ENCODE data around the gene ENOX2. TPM values are rescaled to one million over a fixed set of nuclear protein-coding genes. Genes with fewer than 3 reads are reported as not detected.

ENOX2 gene
- total RNA-seq, 2 experiments from 2014 or later: 14.5 to 16.9 TPM

- DNase-seq (no peak), ATAC-seq (no peak)
- no peaks in the 10 kb centered on the region for H3K36me3 Mint-ChIP-seq
- no peaks in the 10 kb centered on the region for H3K9me3 Mint-ChIP-seq (ENCODE audit: low read depth)
- no peaks in the 10 kb centered on the region for H3K27me3 Mint-ChIP-seq
- H3K27ac Mint-ChIP-seq: no peak overlapping the region
- H3K4me3 Mint-ChIP-seq: no peak overlapping the region
- CTCF ChIA-PET: no interaction called here
- no peaks in the 10 kb centered on the region for H3K4me1 Mint-ChIP-seq
Observed at GRCh38 chrX:130789793-130790192, 113.2 kb downstream of the ENOX2 start.

- DNase-seq (no peak), ATAC-seq (no peak)
- no peak overlapping the region for H3K4me3 Mint-ChIP-seq
- H3K4me1 Mint-ChIP-seq: no peaks in the 10 kb centered on the region
- CTCF ChIA-PET: no interaction called here
- H3K36me3 Mint-ChIP-seq: no peaks in the 10 kb centered on the region
- no peaks in the 10 kb centered on the region for H3K27me3 Mint-ChIP-seq
- H3K9me3 Mint-ChIP-seq (ENCODE audit: low read depth): no peaks in the 10 kb centered on the region
- H3K27ac Mint-ChIP-seq: no peak overlapping the region
Observed at GRCh38 chrX:130788786-130789581, 114.0 kb downstream of the ENOX2 start.

- H3K4me1 Mint-ChIP-seq: no peaks in the 10 kb centered on the region
- no peaks in the 10 kb centered on the region for H3K27me3 Mint-ChIP-seq
- DNase-seq (no peak), ATAC-seq (no peak)
- no peaks in the 10 kb centered on the region for H3K9me3 Mint-ChIP-seq (ENCODE audit: low read depth)
- no peak overlapping the region for H3K4me3 Mint-ChIP-seq
- no peak overlapping the region for H3K27ac Mint-ChIP-seq
- H3K36me3 Mint-ChIP-seq: no peaks in the 10 kb centered on the region
- CTCF ChIA-PET: no interaction called here
Observed at GRCh38 chrX:130786030-130786429, 117.0 kb downstream of the ENOX2 start.

- H3K4me3 Mint-ChIP-seq: no peak overlapping the region
- ATAC-seq (no peak), DNase-seq (no peak)
- CTCF ChIA-PET: no interaction called here
- H3K36me3 Mint-ChIP-seq: no peaks in the 10 kb centered on the region
- no peaks in the 10 kb centered on the region for H3K27me3 Mint-ChIP-seq
- H3K4me1 Mint-ChIP-seq: peaks cover 7% of the 10 kb centered on the region
- no peaks in the 10 kb centered on the region for H3K9me3 Mint-ChIP-seq (ENCODE audit: low read depth)
- no peak overlapping the region for H3K27ac Mint-ChIP-seq
Observed at GRCh38 chrX:130778773-130779172, 124.2 kb downstream of the ENOX2 start.

GRCh38 chrX:130775849-130776248, 127.2 kb downstream of the ENOX2 start:
- Mint-ChIP-seq H3K27ac (no peak overlapping the region), H3K9me3 (ENCODE audit: low read depth) (no peaks in the 10 kb centered on the region), H3K4me1 (peaks cover 21% of the 10 kb centered on the region), H3K27me3 (no peaks in the 10 kb centered on the region), H3K36me3 (no peaks in the 10 kb centered on the region), H3K4me3 (no peak overlapping the region)
- DNase-seq (no peak), ATAC-seq (no peak)
- CTCF ChIA-PET: no interaction called here

- no peaks in the 10 kb centered on the region for H3K9me3 Mint-ChIP-seq (ENCODE audit: low read depth)
- no peaks in the 10 kb centered on the region for H3K27me3 Mint-ChIP-seq
- H3K27ac Mint-ChIP-seq: no peak overlapping the region
- CTCF ChIA-PET: no interaction called here
- DNase-seq: no peak
- H3K4me3 Mint-ChIP-seq: no peak overlapping the region
- ATAC-seq: no peak
- H3K4me1 Mint-ChIP-seq: peaks cover 24% of the 10 kb centered on the region
- peaks cover 1% of the 10 kb centered on the region for H3K36me3 Mint-ChIP-seq
Observed at GRCh38 chrX:130772776-130773143, 130.2 kb downstream of the ENOX2 start.

- Mint-ChIP-seq H3K4me3 (no peak overlapping the region), H3K27ac (no peak overlapping the region), H3K9me3 (ENCODE audit: low read depth) (no peaks in the 10 kb centered on the region), H3K4me1 (peaks cover 24% of the 10 kb centered on the region), H3K27me3 (no peaks in the 10 kb centered on the region), H3K36me3 (peaks cover 3% of the 10 kb centered on the region)
- DNase-seq (no peak), ATAC-seq (no peak)
- CTCF ChIA-PET: no interaction called here
Observed at GRCh38 chrX:130772105-130772775, 130.8 kb downstream of the ENOX2 start.

- Mint-ChIP-seq H3K4me1 (peaks cover 24% of the 10 kb centered on the region), H3K27me3 (no peaks in the 10 kb centered on the region), H3K4me3 (no peak overlapping the region), H3K9me3 (ENCODE audit: low read depth) (no peaks in the 10 kb centered on the region), H3K36me3 (peaks cover 3% of the 10 kb centered on the region), H3K27ac (no peak overlapping the region)
- no peak for DNase-seq
- CTCF ChIA-PET: no interaction called here
- no peak for ATAC-seq
Observed at GRCh38 chrX:130771648-130772047, 131.4 kb downstream of the ENOX2 start.

- CTCF ChIA-PET: no interaction called here
- peaks cover 22% of the 10 kb centered on the region for H3K4me1 Mint-ChIP-seq
- no peaks in the 10 kb centered on the region for H3K27me3 Mint-ChIP-seq
- H3K9me3 Mint-ChIP-seq (ENCODE audit: low read depth): no peaks in the 10 kb centered on the region
- no peak for ATAC-seq
- no peak overlapping the region for H3K4me3 Mint-ChIP-seq
- DNase-seq: no peak
- H3K36me3 Mint-ChIP-seq: peaks cover 3% of the 10 kb centered on the region
- H3K27ac Mint-ChIP-seq: no peak overlapping the region
Observed at GRCh38 chrX:130771230-130771629, 131.8 kb downstream of the ENOX2 start.

GRCh38 chrX:130770615-130771014, 132.4 kb downstream of the ENOX2 start:
- no peak for ATAC-seq
- Mint-ChIP-seq H3K27me3 (no peaks in the 10 kb centered on the region), H3K27ac (no peak overlapping the region), H3K4me3 (no peak overlapping the region), H3K4me1 (peaks cover 17% of the 10 kb centered on the region), H3K36me3 (peaks cover 3% of the 10 kb centered on the region), H3K9me3 (ENCODE audit: low read depth) (no peaks in the 10 kb centered on the region)
- no peak for DNase-seq
- CTCF ChIA-PET: no interaction called here

GRCh38 chrX:130769835-130770234, 133.2 kb downstream of the ENOX2 start:
- Mint-ChIP-seq H3K27ac (no peak overlapping the region), H3K36me3 (peaks cover 3% of the 10 kb centered on the region), H3K27me3 (no peaks in the 10 kb centered on the region), H3K9me3 (ENCODE audit: low read depth) (no peaks in the 10 kb centered on the region), H3K4me1 (peaks cover 16% of the 10 kb centered on the region), H3K4me3 (no peak overlapping the region)
- DNase-seq: no peak
- no peak for ATAC-seq
- CTCF ChIA-PET: no interaction called here

- ATAC-seq: no peak
- Mint-ChIP-seq H3K4me3 (no peak overlapping the region), H3K27ac (no peak overlapping the region), H3K27me3 (no peaks in the 10 kb centered on the region), H3K4me1 (no peaks in the 10 kb centered on the region), H3K9me3 (ENCODE audit: low read depth) (no peaks in the 10 kb centered on the region), H3K36me3 (peaks cover 3% of the 10 kb centered on the region)
- no peak for DNase-seq
- CTCF ChIA-PET: no interaction called here
Observed at GRCh38 chrX:130758072-130758471, 144.9 kb downstream of the ENOX2 start.

GRCh38 chrX:130756233-130756632, 146.8 kb downstream of the ENOX2 start:
- ATAC-seq (no peak), DNase-seq (no peak)
- Mint-ChIP-seq H3K9me3 (ENCODE audit: low read depth) (no peaks in the 10 kb centered on the region), H3K27ac (no peak overlapping the region), H3K4me3 (no peak overlapping the region), H3K27me3 (no peaks in the 10 kb centered on the region), H3K4me1 (no peaks in the 10 kb centered on the region), H3K36me3 (peaks cover 3% of the 10 kb centered on the region)
- CTCF ChIA-PET: interaction anchor here (1.0 kb wide), 1 partner anchor 11 kb away, joined by 3 read pairs; no protein-coding TSS in a partner anchor

GRCh38 chrX:130754353-130754752, 148.7 kb downstream of the ENOX2 start:
- no peak overlapping the region for H3K27ac Mint-ChIP-seq
- ATAC-seq: no peak
- H3K4me3 Mint-ChIP-seq: no peak overlapping the region
- CTCF ChIA-PET: no interaction called here
- peaks cover 3% of the 10 kb centered on the region for H3K36me3 Mint-ChIP-seq
- no peaks in the 10 kb centered on the region for H3K27me3 Mint-ChIP-seq
- H3K9me3 Mint-ChIP-seq (ENCODE audit: low read depth): no peaks in the 10 kb centered on the region
- no peak for DNase-seq
- no peaks in the 10 kb centered on the region for H3K4me1 Mint-ChIP-seq
